ENCODE data around the gene ZNF773.
"Not testable (repeated sequence)": the region's sequence is repeated elsewhere in the genome, so short reads cannot be mapped to it uniquely, and the experiment has no call there.

ZNF773 gene

GRCh38 chr19:57499680-57500395 is at the start of gene ZNF773:
Gene ZNF773 (plus strand): TSS chr19:57499938. CDS start chr19:57500081, 143 bp downstream.
- H3K36me3 ChIP-seq (ENCODE audit: control insufficient read depth in 1 of 2, insufficient read depth in 2 of 2, low read length in 2 of 2): peaks cover 11 to 21% of the 10 kb centered on the region in 2 donors
- peaks cover 21 to 35% of the 10 kb centered on the region in 2 donors for H3K9me3 ChIP-seq (ENCODE audit: control insufficient read depth in 1 of 2, low read length in 2 of 2)
- not testable (repeated sequence) for H3K27me3 ChIP-seq (ENCODE audit: control insufficient read depth in 1 of 2, insufficient read depth in 2 of 2, low read length in 2 of 2); H3K4me1 ChIP-seq (ENCODE audit: control insufficient read depth in 1 of 2, insufficient read depth in 2 of 2, low read length in 2 of 2)
- peak within 1 kb of the TSS; percentile 66 for H3K27ac ChIP-seq (ENCODE audit: low read depth, low read length)
- peak within 1 kb of the TSS; percentile 25 to 60 for H3K9ac ChIP-seq (ENCODE audit: low read depth in 1 of 2, low read length in 2 of 2)
- peak within 1 kb of the TSS; percentile 61 to 65 for H3K4me3 ChIP-seq (ENCODE audit: low read depth in 1 of 2, low read length in 2 of 2)

GRCh38 chr19:57452307-57452706 is 47.4 kb upstream of the ZNF773 start:
- Histone ChIP-seq H3K4me3 (ENCODE audit: low read depth in 1 of 2, low read length in 2 of 2) (no peak overlapping the region), H3K27me3 (ENCODE audit: control insufficient read depth in 1 of 2, insufficient read depth in 2 of 2, low read length in 2 of 2) (no peaks in the 10 kb centered on the region), H3K27ac (ENCODE audit: low read depth, low read length) (no peak overlapping the region), H3K36me3 (ENCODE audit: control insufficient read depth in 1 of 2, insufficient read depth in 2 of 2, low read length in 2 of 2) (no peaks in the 10 kb centered on the region), H3K9ac (ENCODE audit: low read depth in 1 of 2, low read length in 2 of 2) (no peak overlapping the region), H3K9me3 (ENCODE audit: control insufficient read depth in 1 of 2, low read length in 2 of 2) (peaks cover 38% of the 10 kb centered on the region in 2 donors), H3K4me1 (ENCODE audit: control insufficient read depth in 1 of 2, insufficient read depth in 2 of 2, low read length in 2 of 2) (no peaks in the 10 kb centered on the region)

DNA sequence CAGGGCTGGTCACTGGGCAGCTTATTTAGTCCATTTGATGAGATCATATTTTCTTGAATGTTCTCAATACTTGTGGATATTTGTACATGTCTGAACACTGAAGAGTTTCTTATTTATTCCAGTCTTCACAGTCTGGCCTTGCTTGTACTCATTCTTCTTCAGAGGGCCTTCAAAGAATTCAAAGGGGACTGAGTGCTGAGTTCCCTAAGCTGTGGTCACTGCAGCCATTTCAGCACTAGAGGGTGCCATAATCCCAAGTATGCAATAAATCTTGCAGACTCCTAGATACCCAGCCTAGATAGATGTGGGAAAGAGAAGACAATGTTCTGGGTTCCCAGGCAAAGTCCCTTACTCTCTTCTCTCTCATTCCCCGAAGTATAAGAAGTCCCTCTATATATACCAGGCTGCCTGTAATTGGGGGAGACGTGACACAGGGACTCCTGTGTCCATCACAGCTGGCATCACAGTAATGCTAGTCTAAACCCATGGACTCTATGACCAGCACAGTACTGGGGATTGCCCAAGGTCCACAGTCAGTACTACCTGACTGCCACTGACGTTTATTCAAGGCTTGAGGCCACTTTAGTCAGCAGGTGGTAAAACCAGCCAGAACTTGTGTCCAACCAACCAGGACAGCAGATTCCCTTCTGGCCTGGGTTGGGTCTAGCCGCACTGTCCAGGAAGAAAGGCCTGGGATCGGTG is 33.9 kb upstream of the ZNF773 start:
- Histone ChIP-seq H3K9ac (ENCODE audit: low read depth in 1 of 2, low read length in 2 of 2) (no peak overlapping the region), H3K4me3 (ENCODE audit: low read depth in 1 of 2, low read length in 2 of 2) (no peak overlapping the region), H3K27me3 (ENCODE audit: control insufficient read depth in 1 of 2, insufficient read depth in 2 of 2, low read length in 2 of 2) (no peaks in the 10 kb centered on the region), H3K27ac (ENCODE audit: low read depth, low read length) (no peak overlapping the region), H3K36me3 (ENCODE audit: control insufficient read depth in 1 of 2, insufficient read depth in 2 of 2, low read length in 2 of 2) (peaks cover 0 to 6% of the 10 kb centered on the region in 2 donors), H3K4me1 (ENCODE audit: control insufficient read depth in 1 of 2, insufficient read depth in 2 of 2, low read length in 2 of 2) (no peaks in the 10 kb centered on the region), H3K9me3 (ENCODE audit: control insufficient read depth in 1 of 2, low read length in 2 of 2) (peaks cover 34 to 53% of the 10 kb centered on the region in 2 donors)

- Histone ChIP-seq H3K9me3 (ENCODE audit: control insufficient read depth in 1 of 2, low read length in 2 of 2) (peaks cover 40 to 60% of the 10 kb centered on the region in 2 donors), H3K4me3 (ENCODE audit: low read depth in 1 of 2, low read length in 2 of 2) (peak overlapping the region in 1 of 2 donors; percentile 21), H3K27me3 (ENCODE audit: control insufficient read depth in 1 of 2, insufficient read depth in 2 of 2, low read length in 2 of 2) (no peaks in the 10 kb centered on the region), H3K36me3 (ENCODE audit: control insufficient read depth in 1 of 2, insufficient read depth in 2 of 2, low read length in 2 of 2) (peaks cover 0 to 6% of the 10 kb centered on the region in 2 donors), H3K27ac (ENCODE audit: low read depth, low read length) (no peak overlapping the region), H3K4me1 (ENCODE audit: control insufficient read depth in 1 of 2, insufficient read depth in 2 of 2, low read length in 2 of 2) (no peaks in the 10 kb centered on the region), H3K9ac (ENCODE audit: low read depth in 1 of 2, low read length in 2 of 2) (no peak overlapping the region)
These were observed 33.2 kb upstream of the ZNF773 start for GRCh38 chr19:57466489-57466888.

DNA sequence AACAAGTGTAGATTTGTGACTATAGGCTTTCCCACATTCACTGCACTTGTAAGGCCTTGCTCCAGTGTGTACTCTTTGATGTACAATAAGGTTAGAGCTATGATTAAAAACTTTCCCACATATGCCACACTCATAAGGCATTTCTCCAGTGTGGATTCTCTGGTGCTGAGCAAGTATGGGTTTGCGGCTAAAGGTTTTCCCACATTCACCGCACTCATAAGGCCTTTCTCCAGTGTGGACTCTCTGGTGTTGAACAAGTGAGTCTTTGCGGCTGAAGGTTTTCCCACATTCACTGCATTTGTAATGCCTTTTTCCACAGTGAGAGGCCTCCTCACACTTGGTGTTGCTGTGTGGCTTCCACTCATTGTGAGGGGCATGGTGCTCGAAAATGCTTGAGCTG is 26.1 kb upstream of the ZNF773 start:
- Histone ChIP-seq H3K4me3 (ENCODE audit: low read depth in 1 of 2, low read length in 2 of 2) (peak overlapping the region; percentile 15 to 44), H3K27ac (ENCODE audit: low read depth, low read length) (no peak overlapping the region), H3K9ac (ENCODE audit: low read depth in 1 of 2, low read length in 2 of 2) (no peak overlapping the region), H3K9me3 (ENCODE audit: control insufficient read depth in 1 of 2, low read length in 2 of 2) (peaks cover 78 to 89% of the 10 kb centered on the region in 2 donors), H3K36me3 (ENCODE audit: control insufficient read depth in 1 of 2, insufficient read depth in 2 of 2, low read length in 2 of 2) (peaks cover 41 to 42% of the 10 kb centered on the region in 2 donors), H3K27me3 (ENCODE audit: control insufficient read depth in 1 of 2, insufficient read depth in 2 of 2, low read length in 2 of 2) (no peaks in the 10 kb centered on the region), H3K4me1 (ENCODE audit: control insufficient read depth in 1 of 2, insufficient read depth in 2 of 2, low read length in 2 of 2) (peaks cover 4 to 7% of the 10 kb centered on the region in 2 donors)

DNA sequence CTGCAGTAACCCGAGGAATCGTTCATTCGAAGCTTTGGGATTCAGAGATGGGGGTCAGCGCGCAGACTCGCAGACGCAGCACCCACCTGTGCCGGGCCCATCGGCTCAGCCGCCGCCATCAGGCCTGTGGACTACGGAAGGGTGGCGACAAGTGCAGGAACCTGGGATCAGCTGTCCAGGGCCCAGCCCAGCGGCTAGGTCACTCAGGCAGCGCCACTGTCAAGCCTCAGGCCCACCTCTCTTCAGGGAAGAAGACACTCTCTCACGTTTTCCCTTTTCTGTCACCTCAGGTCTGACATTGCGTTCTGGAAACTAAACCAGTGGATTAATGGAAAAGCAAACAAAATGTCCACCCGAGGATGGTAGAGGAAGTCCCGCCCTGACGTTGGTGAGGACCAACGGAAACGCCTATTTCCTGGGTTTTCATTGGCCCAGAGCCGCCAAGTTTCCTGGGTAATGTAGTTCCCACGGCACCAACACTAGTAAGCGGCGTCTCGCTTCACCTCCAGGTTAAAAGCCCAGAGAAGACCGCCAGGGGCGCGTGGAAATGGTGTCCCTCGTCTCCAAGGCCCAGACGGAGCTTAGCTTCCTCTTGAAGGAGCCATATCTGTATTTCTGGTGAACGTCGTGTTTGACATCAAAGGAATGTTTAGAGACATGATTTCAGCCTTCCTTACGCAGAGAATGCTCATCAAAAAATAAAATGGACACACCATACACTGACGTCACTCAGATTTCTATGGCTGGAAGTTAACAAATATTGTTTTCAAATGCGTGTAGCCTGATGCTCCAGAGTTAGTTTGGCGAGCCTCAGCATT is 22.3 kb upstream of the ZNF773 start, which contains the start of gene ZNF772:
ZNF772 (minus strand) TSS at position 376 of the 818 bp plus-strand sequence; CDS start at position 119, 257 bp downstream.
- Histone ChIP-seq H3K9ac (ENCODE audit: low read depth in 1 of 2, low read length in 2 of 2) (peak within 1 kb of the TSS; percentile 30 to 73), H3K9me3 (ENCODE audit: control insufficient read depth in 1 of 2, low read length in 2 of 2) (peaks cover 61 to 74% of the 10 kb centered on the region in 2 donors), H3K27ac (ENCODE audit: low read depth, low read length) (peak within 1 kb of the TSS; percentile 35), H3K27me3 (ENCODE audit: control insufficient read depth in 1 of 2, insufficient read depth in 2 of 2, low read length in 2 of 2) (no peaks in the 10 kb centered on the region), H3K4me1 (ENCODE audit: control insufficient read depth in 1 of 2, insufficient read depth in 2 of 2, low read length in 2 of 2) (peaks cover 4 to 7% of the 10 kb centered on the region in 2 donors), H3K4me3 (ENCODE audit: low read depth in 1 of 2, low read length in 2 of 2) (peak within 1 kb of the TSS; percentile 90 to 96), H3K36me3 (ENCODE audit: control insufficient read depth in 1 of 2, insufficient read depth in 2 of 2, low read length in 2 of 2) (peaks cover 37 to 40% of the 10 kb centered on the region in 2 donors)

DNA sequence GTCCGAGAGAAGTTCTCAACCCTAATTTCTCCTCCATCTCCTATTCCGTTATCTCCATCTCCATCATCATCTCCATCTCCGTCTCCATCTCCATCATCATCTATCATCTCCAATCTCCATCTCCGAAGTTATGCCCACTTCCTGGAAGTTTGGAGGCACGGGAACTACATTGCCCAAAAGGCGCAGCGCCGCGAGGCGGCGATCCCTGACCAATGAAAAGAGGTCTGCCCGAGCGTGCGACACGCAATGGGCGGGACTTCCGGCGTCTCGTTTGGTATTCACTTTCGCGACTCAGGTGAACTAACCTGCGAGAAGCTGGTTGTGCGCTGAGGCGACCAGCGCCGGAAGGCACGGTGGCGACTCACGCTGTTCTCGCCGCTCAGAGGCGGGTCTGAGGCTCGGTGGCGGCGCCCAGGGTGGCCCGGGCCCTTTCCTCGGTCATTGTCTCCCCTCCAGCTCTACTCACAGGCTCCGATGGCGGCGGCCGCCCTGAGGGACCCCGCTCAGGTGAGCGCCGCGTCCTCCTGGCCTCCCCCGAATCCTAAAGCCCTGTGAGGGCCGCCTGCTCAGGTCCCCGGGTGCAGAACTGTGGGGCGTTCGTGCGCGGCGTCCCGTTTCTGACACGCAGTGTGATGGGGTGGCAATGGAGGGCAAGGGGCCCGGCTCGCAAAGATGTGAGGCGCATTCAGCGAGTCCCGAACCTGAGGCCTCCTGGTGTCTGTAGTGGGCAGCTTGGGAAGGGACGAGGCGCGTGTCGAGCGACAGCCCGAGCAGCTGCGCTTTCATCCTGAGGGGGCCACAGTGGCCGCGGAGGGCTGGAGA is 12.1 kb upstream of the ZNF773 start, which contains the start of gene ZNF419:
ZNF419 (plus strand) TSS at position 274 of the 822 bp plus-strand sequence; CDS start at position 475, 201 bp downstream.
- Histone ChIP-seq H3K4me3 (ENCODE audit: low read depth in 1 of 2, low read length in 2 of 2) (peak within 1 kb of the TSS; percentile 88 to 95), H3K36me3 (ENCODE audit: control insufficient read depth in 1 of 2, insufficient read depth in 2 of 2, low read length in 2 of 2) (peaks cover 12 to 25% of the 10 kb centered on the region in 2 donors), H3K27ac (ENCODE audit: low read depth, low read length) (peak within 1 kb of the TSS; percentile 42), H3K9me3 (ENCODE audit: control insufficient read depth in 1 of 2, low read length in 2 of 2) (peaks cover 19 to 27% of the 10 kb centered on the region in 2 donors), H3K9ac (ENCODE audit: low read depth in 1 of 2, low read length in 2 of 2) (peak within 1 kb of the TSS; percentile 71 to 88)
- not testable (repeated sequence) for H3K4me1 ChIP-seq (ENCODE audit: control insufficient read depth in 1 of 2, insufficient read depth in 2 of 2, low read length in 2 of 2); H3K27me3 ChIP-seq (ENCODE audit: control insufficient read depth in 1 of 2, insufficient read depth in 2 of 2, low read length in 2 of 2)

GRCh38 chr19:57488299-57488644 is 11.5 kb upstream of the ZNF773 start:
- peak overlapping the region; percentile 31 to 53 for H3K4me3 ChIP-seq (ENCODE audit: low read depth in 1 of 2, low read length in 2 of 2)
- H3K27ac ChIP-seq (ENCODE audit: low read depth, low read length); H3K27me3 ChIP-seq (ENCODE audit: control insufficient read depth in 1 of 2, insufficient read depth in 2 of 2, low read length in 2 of 2); H3K4me1 ChIP-seq (ENCODE audit: control insufficient read depth in 1 of 2, insufficient read depth in 2 of 2, low read length in 2 of 2); H3K9ac ChIP-seq (ENCODE audit: low read depth in 1 of 2, low read length in 2 of 2): not testable (repeated sequence)
- peaks cover 24 to 32% of the 10 kb centered on the region in 2 donors for H3K9me3 ChIP-seq (ENCODE audit: control insufficient read depth in 1 of 2, low read length in 2 of 2)
- peaks cover 14 to 31% of the 10 kb centered on the region in 2 donors for H3K36me3 ChIP-seq (ENCODE audit: control insufficient read depth in 1 of 2, insufficient read depth in 2 of 2, low read length in 2 of 2)

GRCh38 chr19:57499332-57499679 is 432 bp upstream of the ZNF773 start:
- H3K4me1 ChIP-seq (ENCODE audit: control insufficient read depth in 1 of 2, insufficient read depth in 2 of 2, low read length in 2 of 2); H3K27ac ChIP-seq (ENCODE audit: low read depth, low read length); H3K27me3 ChIP-seq (ENCODE audit: control insufficient read depth in 1 of 2, insufficient read depth in 2 of 2, low read length in 2 of 2); H3K9ac ChIP-seq (ENCODE audit: low read depth in 1 of 2, low read length in 2 of 2): not testable (repeated sequence)
- peaks cover 18 to 35% of the 10 kb centered on the region in 2 donors for H3K9me3 ChIP-seq (ENCODE audit: control insufficient read depth in 1 of 2, low read length in 2 of 2)
- H3K4me3 ChIP-seq (ENCODE audit: low read depth in 1 of 2, low read length in 2 of 2): peak overlapping the region in 1 of 2 donors; percentile 61
- peaks cover 10 to 17% of the 10 kb centered on the region in 2 donors for H3K36me3 ChIP-seq (ENCODE audit: control insufficient read depth in 1 of 2, insufficient read depth in 2 of 2, low read length in 2 of 2)

All from duodenal mucosa (tissue), 2 donors.